A673 (cell line): ENCODE measurements around the gene COA6.

Experiments
- EZH2 ChIP-seq: fragments of 200-600 bp; sonication (generic); IDR thresholded peaks from 2 replicates; pipeline ENCODE4 v1.6.1; 2017; ENCODE audit warnings: borderline replicate concordance, low read depth, mild to moderate bottlenecking, mixed read lengths, antibody characterized with exemption, low read length; ENCODE audit not compliant: poor library complexity, severe bottlenecking
- TF ChIP-seq, protein P1 (sequence below): fragments of 300-800, 200-600 bp; sonication (generic); conservative IDR thresholded peaks from 2 replicates; pipeline ENCODE4 v1.5.1; 2017; ENCODE audit warnings: low read depth, mild to moderate bottlenecking, antibody characterized with exemption, low read length, moderate library complexity, mixed read lengths

DNA sequence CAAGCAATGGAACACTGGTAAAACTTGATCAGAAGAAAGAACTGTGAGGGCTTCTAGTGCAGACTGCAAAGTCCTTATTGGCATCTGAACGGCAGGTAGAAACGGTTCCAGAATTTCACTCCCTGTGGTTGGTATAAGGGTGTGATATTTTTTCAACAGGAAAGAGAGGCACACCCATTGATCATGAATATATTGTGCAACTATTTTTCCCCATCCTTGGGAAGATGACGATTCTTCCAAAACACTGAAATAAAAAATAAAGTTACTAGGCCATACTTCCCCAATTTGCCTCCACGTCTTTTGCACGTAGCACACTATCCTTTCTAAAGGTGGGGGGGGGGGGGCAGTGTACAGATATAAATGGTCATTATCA is 56.2 kb downstream of the COA6 start:
- TF ChIP-seq, protein P1, sequence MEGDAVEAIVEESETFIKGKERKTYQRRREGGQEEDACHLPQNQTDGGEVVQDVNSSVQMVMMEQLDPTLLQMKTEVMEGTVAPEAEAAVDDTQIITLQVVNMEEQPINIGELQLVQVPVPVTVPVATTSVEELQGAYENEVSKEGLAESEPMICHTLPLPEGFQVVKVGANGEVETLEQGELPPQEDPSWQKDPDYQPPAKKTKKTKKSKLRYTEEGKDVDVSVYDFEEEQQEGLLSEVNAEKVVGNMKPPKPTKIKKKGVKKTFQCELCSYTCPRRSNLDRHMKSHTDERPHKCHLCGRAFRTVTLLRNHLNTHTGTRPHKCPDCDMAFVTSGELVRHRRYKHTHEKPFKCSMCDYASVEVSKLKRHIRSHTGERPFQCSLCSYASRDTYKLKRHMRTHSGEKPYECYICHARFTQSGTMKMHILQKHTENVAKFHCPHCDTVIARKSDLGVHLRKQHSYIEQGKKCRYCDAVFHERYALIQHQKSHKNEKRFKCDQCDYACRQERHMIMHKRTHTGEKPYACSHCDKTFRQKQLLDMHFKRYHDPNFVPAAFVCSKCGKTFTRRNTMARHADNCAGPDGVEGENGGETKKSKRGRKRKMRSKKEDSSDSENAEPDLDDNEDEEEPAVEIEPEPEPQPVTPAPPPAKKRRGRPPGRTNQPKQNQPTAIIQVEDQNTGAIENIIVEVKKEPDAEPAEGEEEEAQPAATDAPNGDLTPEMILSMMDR: no peak
- no peak for TF ChIP-seq EZH2
